PC-9 (cell line): Measurements from ENCODE around the gene KIF9. TPM values are rescaled to one million over a fixed set of nuclear protein-coding genes. Genes with fewer than 3 reads are reported as not detected.

Source experiments
- total RNA-seq: library from RNA; stranded (reverse); gene quantifications from 2 replicates; pipeline ENCODE4 v1.2.3, GENCODE V29; 2021

KIF9 gene
- total RNA-seq, 1 experiment from 2014 or later: 21.4 TPM

Other genes starting within 250 kb of the KIF9 start
- 37.0 and 47.7 TPM in 2 replicates for gene SETD2, start 118.7 kb downstream of the KIF9 start, total RNA-seq
- 16.0 and 21.9 TPM in 2 replicates for gene KLHL18, start 145 bp upstream of the KIF9 start, total RNA-seq
- gene PTPN23, start 98.2 kb upstream of the KIF9 start, total RNA-seq: 36.9 and 38.9 TPM in 2 replicates
- gene SCAP, start 193.1 kb upstream of the KIF9 start, total RNA-seq: 71.5 and 85.0 TPM in 2 replicates
- gene ELP6, start 230.9 kb upstream of the KIF9 start, total RNA-seq: 38.8 and 39.6 TPM in 2 replicates